SK-N-SH (cell line): ENCODE results near the gene HTR6. TPM values are rescaled to one million over a fixed set of nuclear protein-coding genes. Genes with fewer than 3 reads are reported as not detected.

Experiments
- CTCF ChIA-PET: fragments of 300-600, 350-600 bp; formaldehyde crosslinking; extraction: SDS; loops from one replicate; lab custom pipeline; 2021; lab: Yijun Ruan, JAX
- POLR2A ChIA-PET: fragments of 350-600 bp; sonication (Branson Sonifier 250); formaldehyde crosslinking; extraction: SDS; loops from one replicate; lab custom pipeline; 2020; ENCODE audit warnings: antibody characterized with exemption, inconsistent platforms; lab: Yijun Ruan, JAX
- DNase-seq: peaks from one replicate; pipeline ENCODE4 v3.0.0; 2012
- H2AFZ ChIP-seq: fragments of 200-600 bp; sonication (generic); 2 replicates; pipeline ENCODE4 v1.8.1; 2016; ENCODE audit warnings: antibody characterized with exemption, mild to moderate bottlenecking, low read depth
- H3F3A ChIP-seq: fragments of 200-600 bp; sonication (generic); replicated peaks from 2 replicates; pipeline ENCODE3; 2016; ENCODE audit warnings: antibody characterized with exemption, mild to moderate bottlenecking; ENCODE audit not compliant: insufficient read depth
- H3K27ac ChIP-seq, 2 experiments: fragments of 200-500 bp in 1 of 2; fragments of 200-600 bp in 1 of 2; sonication (Bioruptor generic) in 1 of 2; sonication (generic), shearing (Covaris generic) in 1 of 2; 2 replicates each; pipeline versions ENCODE4 v1.5.1 to v1.6.1; 2014 to 2016; ENCODE audit warnings: low read depth in 2 of 2, inconsistent platforms in 1 of 2, low read length in 1 of 2, mild to moderate bottlenecking in 1 of 2, mixed read lengths in 1 of 2
- H3K27me3 ChIP-seq: fragments of 200-600 bp; sonication (generic), shearing (Covaris generic); 2 replicates; pipeline ENCODE4 v1.6.1; 2016; ENCODE audit warnings: mixed run types; ENCODE audit not compliant: insufficient read depth
- H3K36me3 ChIP-seq, 2 experiments: fragments of 200-500 bp in 1 of 2; fragments of 200-600 bp in 1 of 2; sonication (Bioruptor generic) in 1 of 2; sonication (generic) in 1 of 2; replicated peaks in 1 of 2; 2 replicates each; pipeline versions ENCODE3 to v1.5.1; 2014 to 2016; ENCODE audit warnings: low read length in 1 of 2, mild to moderate bottlenecking in 1 of 2; ENCODE audit not compliant: insufficient read depth in 2 of 2, control insufficient read depth in 1 of 2
- H3K4me1 ChIP-seq, 2 experiments: fragments of 200-500 bp in 1 of 2; fragments of 200-600 bp in 1 of 2; sonication (Bioruptor generic) in 1 of 2; sonication (generic), shearing (Covaris generic) in 1 of 2; 2 replicates each; pipeline versions ENCODE4 v1.5.1 to v1.6.1; 2014 to 2016; ENCODE audit warnings: low read depth in 1 of 2, low read length in 1 of 2, mixed run types in 1 of 2; ENCODE audit not compliant: insufficient read depth in 2 of 2, control insufficient read depth in 1 of 2
- H3K4me2 ChIP-seq: fragments of 200-600 bp; sonication (generic), shearing (Covaris generic); 2 replicates; pipeline ENCODE4 v1.6.1; 2017; ENCODE audit warnings: mixed run types
- H3K4me3 ChIP-seq, 2 experiments: fragments of 200-500 bp in 1 of 2; fragments of 200-600 bp in 1 of 2; sonication (Bioruptor generic) in 1 of 2; sonication (generic), shearing (Covaris generic) in 1 of 2; 2 replicates each; pipeline versions ENCODE4 v1.5.1 to v1.8.1; 2014 to 2016; ENCODE audit warnings: low read depth in 2 of 2, inconsistent platforms in 1 of 2, low read length in 1 of 2, mild to moderate bottlenecking in 1 of 2, mixed read lengths in 1 of 2, moderate library complexity in 1 of 2
- H3K79me2 ChIP-seq: fragments of 200-600 bp; sonication (generic); 2 replicates; pipeline ENCODE4 v1.8.1; 2017; ENCODE audit warnings: mild to moderate bottlenecking; ENCODE audit not compliant: insufficient read depth
- H3K9ac ChIP-seq: fragments of 200-600 bp; sonication (generic); 2 replicates; pipeline ENCODE4 v1.6.1; 2017; ENCODE audit warnings: mixed run types
- H3K9me2 ChIP-seq: fragments of 200-600 bp; sonication (generic); 2 replicates; pipeline ENCODE4 v1.6.1; 2017; ENCODE audit warnings: mixed run types
- H3K9me3 ChIP-seq: fragments of 200-600 bp; sonication (generic); 2 replicates; pipeline ENCODE4 v1.6.1; 2017; ENCODE audit warnings: mixed run types, mild to moderate bottlenecking, moderate library complexity
- H4K20me1 ChIP-seq: fragments of 200-600 bp; sonication (generic); 2 replicates; pipeline ENCODE4 v1.6.1; 2017; ENCODE audit warnings: mild to moderate bottlenecking, mixed run types; ENCODE audit not compliant: insufficient read depth
- EP300 ChIP-seq, 2 experiments: IDR thresholded peaks; 2 replicates each; pipeline versions ENCODE4 v1.4.0 to v1.6.1; 2012; ENCODE audit warnings: borderline replicate concordance in 1 of 2, low read depth in 1 of 2, low read length in 1 of 2
- EZH2phosphoT487 ChIP-seq: fragments of 200-600 bp; sonication (generic); IDR thresholded peaks from 2 replicates; pipeline ENCODE4 v1.6.1; 2017; ENCODE audit warnings: low read depth, mixed run types, mild to moderate bottlenecking, antibody characterized with exemption, moderate library complexity, borderline replicate concordance
- FOSL2 ChIP-seq: IDR thresholded peaks from 2 replicates; pipeline ENCODE4 v1.4.0; 2012; ENCODE audit warnings: low read depth, mild to moderate bottlenecking, moderate library complexity, borderline replicate concordance
- FOXM1 ChIP-seq: IDR thresholded peaks from 2 replicates; pipeline ENCODE4 v1.4.0; 2012; ENCODE audit warnings: low read depth, mild to moderate bottlenecking
- GABPA ChIP-seq: IDR thresholded peaks from 2 replicates; pipeline ENCODE4 v1.4.0; 2012; ENCODE audit warnings: low read depth, mild to moderate bottlenecking
- MXI1 ChIP-seq: IDR thresholded peaks from 2 replicates; pipeline ENCODE4 v1.6.1; 2012; ENCODE audit warnings: mild to moderate bottlenecking, low read depth, low read length, improper control_type of control experiment
- NFIC ChIP-seq: IDR thresholded peaks from 2 replicates; pipeline ENCODE4 v1.4.0; 2012; ENCODE audit warnings: borderline replicate concordance
- NRF1 ChIP-seq: IDR thresholded peaks from 2 replicates; pipeline ENCODE4 v1.6.1; 2012; ENCODE audit warnings: low read depth, mild to moderate bottlenecking, low read length
- RAD21 ChIP-seq: IDR thresholded peaks from 2 replicates; pipeline ENCODE4 v1.6.1; 2012; ENCODE audit warnings: mild to moderate bottlenecking, low read length
- RCOR1 ChIP-seq: fragments of 150-350 bp; IDR thresholded peaks from 2 replicates; pipeline ENCODE4 v1.6.1; 2017; ENCODE audit warnings: antibody characterized with exemption, low read length
- REST ChIP-seq: IDR thresholded peaks from 2 replicates; pipeline ENCODE4 v1.6.1; 2012; ENCODE audit warnings: mild to moderate bottlenecking, low read depth, low read length, moderate library complexity
- RFX5 ChIP-seq: IDR thresholded peaks from 2 replicates; pipeline ENCODE4 v1.6.1; 2012; ENCODE audit warnings: mild to moderate bottlenecking, improper control_type of control experiment, low read length
- RXRA ChIP-seq: IDR thresholded peaks from 2 replicates; pipeline ENCODE4 v1.4.0; 2012; ENCODE audit warnings: low read depth, mild to moderate bottlenecking, borderline replicate concordance
- SIN3A ChIP-seq: IDR thresholded peaks from 2 replicates; pipeline ENCODE4 v1.6.1; 2012; ENCODE audit warnings: low read depth, mild to moderate bottlenecking, low read length, moderate library complexity, borderline replicate concordance
- SMC3 ChIP-seq: IDR thresholded peaks from 2 replicates; pipeline ENCODE4 v1.6.1; 2012; ENCODE audit warnings: low read depth, low read length, improper control_type of control experiment
- TAF1 ChIP-seq: IDR thresholded peaks from 2 replicates; pipeline ENCODE4 v1.6.1; 2012; ENCODE audit warnings: low read depth, mild to moderate bottlenecking, low read length, moderate library complexity, borderline replicate concordance
- TCF12 ChIP-seq: IDR thresholded peaks from 2 replicates; pipeline ENCODE4 v1.4.0; 2012
- TEAD4 ChIP-seq: IDR thresholded peaks from 2 replicates; pipeline ENCODE4 v1.4.0; 2012; ENCODE audit warnings: mild to moderate bottlenecking, borderline replicate concordance; ENCODE audit not compliant: insufficient read depth
- WGBS: methylation state at CpG from one replicate; pipeline ENCODE4 v1.1.6; 2017; ENCODE audit warnings: low lambda C conversion rate; 5-methylcytosine and 5-hydroxymethylcytosine counted together
- polyA plus RNA-seq, 3 experiments: library from polyadenylated mRNA; depleted of rRNA; stranded (reverse); fragments of >200 nt; gene quantifications; 2 replicates each; pipeline ENCODE4 v1.2.3, GENCODE V29; 2012
- TF ChIP-seq, protein P1 (sequence below): IDR thresholded peaks from 2 replicates; pipeline ENCODE4; 2012
- TF ChIP-seq, protein P2 (sequence below): IDR thresholded peaks from 2 replicates; pipeline ENCODE4 v1.4.0; 2012; ENCODE audit warnings: low read depth
- TF ChIP-seq, protein P3 (sequence below): fragments of 200-600 bp; sonication (generic); IDR thresholded peaks from 2 replicates; pipeline ENCODE4 v1.6.1; 2017; ENCODE audit warnings: antibody characterized with exemption, mild to moderate bottlenecking, moderate library complexity

Gene HTR6
- polyA plus RNA-seq, 1 of the 3 experiments (the other 2 are of a cell fraction) = 0.05 TPM

DNA sequence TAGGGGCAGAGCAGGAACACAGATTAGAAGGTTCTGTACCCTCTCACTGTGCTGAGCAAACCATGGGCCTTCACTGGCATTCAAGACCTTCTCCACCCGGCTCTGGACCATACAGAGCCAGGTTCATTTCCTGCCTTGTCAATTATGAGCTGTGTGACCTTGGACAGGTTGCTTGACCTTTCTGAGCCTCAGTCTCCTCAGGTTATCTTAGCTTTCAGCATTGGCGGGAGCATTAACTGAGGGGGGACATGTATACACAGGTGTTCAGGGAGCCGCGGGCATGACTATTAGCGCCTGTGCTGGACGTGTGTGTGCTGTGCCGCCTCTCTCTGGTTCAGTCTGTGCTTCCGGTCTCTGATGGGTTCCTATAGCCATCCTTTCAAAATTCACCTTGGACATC, 32.1 kb downstream of the HTR6 start:
- CTCF ChIA-PET = interaction anchor here (1.3 to 3.1 kb wide), 3 partner anchors 8 to 43 kb away, joined by 3 to 23 read pairs (median 19); no protein-coding TSS in a partner anchor
- POLR2A ChIA-PET = no interaction called here

GRCh38 chr1:19698181-19698580, 33.5 kb downstream of the HTR6 start:
- POLR2A ChIA-PET = no interaction called here
- no peaks in the 10 kb centered on the region for H3K79me2 ChIP-seq
- H3K27ac ChIP-seq = no peak overlapping the region
- no peaks in the 10 kb centered on the region for H3K27me3 ChIP-seq
- H2AFZ ChIP-seq = no peak overlapping the region
- H3K4me2 ChIP-seq = no peak overlapping the region
- TF ChIP-seq FOSL2 (no peak), EZH2phosphoT487 (no peak), REST (no peak), SMC3 (no peak), TEAD4 (no peak), SIN3A (no peak), RFX5 (no peak), RCOR1 (no peak)
- TF ChIP-seq, protein P1, sequence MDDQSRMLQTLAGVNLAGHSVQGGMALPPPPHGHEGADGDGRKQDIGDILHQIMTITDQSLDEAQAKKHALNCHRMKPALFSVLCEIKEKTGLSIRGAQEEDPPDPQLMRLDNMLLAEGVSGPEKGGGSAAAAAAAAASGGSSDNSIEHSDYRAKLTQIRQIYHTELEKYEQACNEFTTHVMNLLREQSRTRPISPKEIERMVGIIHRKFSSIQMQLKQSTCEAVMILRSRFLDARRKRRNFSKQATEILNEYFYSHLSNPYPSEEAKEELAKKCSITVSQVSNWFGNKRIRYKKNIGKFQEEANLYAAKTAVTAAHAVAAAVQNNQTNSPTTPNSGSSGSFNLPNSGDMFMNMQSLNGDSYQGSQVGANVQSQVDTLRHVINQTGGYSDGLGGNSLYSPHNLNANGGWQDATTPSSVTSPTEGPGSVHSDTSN = no peak
- no peaks in the 10 kb centered on the region for H3F3A ChIP-seq
- no peaks in the 10 kb centered on the region for H3K36me3 ChIP-seq
- WGBS = 89% methylated on average over 2 of the region's 4 CpGs
- H3K4me1 ChIP-seq = no peaks in the 10 kb centered on the region
- no peaks in the 10 kb centered on the region for H3K9me2 ChIP-seq
- no peak overlapping the region for H3K4me3 ChIP-seq
- H3K9me3 ChIP-seq = no peaks in the 10 kb centered on the region
- H3K9ac ChIP-seq = no peak overlapping the region
- no peak for DNase-seq
- CTCF ChIA-PET = interaction anchor here (1.0 to 2.4 kb wide), 2 partner anchors 18 to 37 kb away, joined by 4 to 19 read pairs; no protein-coding TSS in a partner anchor
- no peaks in the 10 kb centered on the region for H4K20me1 ChIP-seq

More for the DNA sequence above, 32.1 kb downstream of the HTR6 start:
- H3K9me3 ChIP-seq = no peaks in the 10 kb centered on the region
- no peaks in the 10 kb centered on the region for H3K4me1 ChIP-seq
- no peak for TF ChIP-seq NRF1
- TF ChIP-seq, protein P2, sequence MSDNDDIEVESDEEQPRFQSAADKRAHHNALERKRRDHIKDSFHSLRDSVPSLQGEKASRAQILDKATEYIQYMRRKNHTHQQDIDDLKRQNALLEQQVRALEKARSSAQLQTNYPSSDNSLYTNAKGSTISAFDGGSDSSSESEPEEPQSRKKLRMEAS = no peak
- no peak for TF ChIP-seq FOXM1
- no peak for TF ChIP-seq NFIC
- no peak for TF ChIP-seq RXRA
- TF ChIP-seq EP300 (IDR thresholded peaks at IDR 0.05; ENCODE audit: borderline replicate concordance in 1 of 2, low read depth in 1 of 2, low read length in 1 of 2) = no peak
- TF ChIP-seq TCF12 = no peak
- TF ChIP-seq, protein P3, sequence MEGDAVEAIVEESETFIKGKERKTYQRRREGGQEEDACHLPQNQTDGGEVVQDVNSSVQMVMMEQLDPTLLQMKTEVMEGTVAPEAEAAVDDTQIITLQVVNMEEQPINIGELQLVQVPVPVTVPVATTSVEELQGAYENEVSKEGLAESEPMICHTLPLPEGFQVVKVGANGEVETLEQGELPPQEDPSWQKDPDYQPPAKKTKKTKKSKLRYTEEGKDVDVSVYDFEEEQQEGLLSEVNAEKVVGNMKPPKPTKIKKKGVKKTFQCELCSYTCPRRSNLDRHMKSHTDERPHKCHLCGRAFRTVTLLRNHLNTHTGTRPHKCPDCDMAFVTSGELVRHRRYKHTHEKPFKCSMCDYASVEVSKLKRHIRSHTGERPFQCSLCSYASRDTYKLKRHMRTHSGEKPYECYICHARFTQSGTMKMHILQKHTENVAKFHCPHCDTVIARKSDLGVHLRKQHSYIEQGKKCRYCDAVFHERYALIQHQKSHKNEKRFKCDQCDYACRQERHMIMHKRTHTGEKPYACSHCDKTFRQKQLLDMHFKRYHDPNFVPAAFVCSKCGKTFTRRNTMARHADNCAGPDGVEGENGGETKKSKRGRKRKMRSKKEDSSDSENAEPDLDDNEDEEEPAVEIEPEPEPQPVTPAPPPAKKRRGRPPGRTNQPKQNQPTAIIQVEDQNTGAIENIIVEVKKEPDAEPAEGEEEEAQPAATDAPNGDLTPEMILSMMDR = no peak
- no peak for TF ChIP-seq GABPA
- no peak for TF ChIP-seq TAF1
- no peak for TF ChIP-seq MXI1
- no peak for TF ChIP-seq RAD21
- no peak for DNase-seq
- no peaks in the 10 kb centered on the region for H3K36me3 ChIP-seq
- H4K20me1 ChIP-seq = no peaks in the 10 kb centered on the region
- H2AFZ ChIP-seq = no peak overlapping the region
- no peak overlapping the region for H3K9ac ChIP-seq
- no peak overlapping the region for H3K4me3 ChIP-seq
- H3K27ac ChIP-seq = no peak overlapping the region
- no peaks in the 10 kb centered on the region for H3F3A ChIP-seq
- no peaks in the 10 kb centered on the region for H3K9me2 ChIP-seq
- H3K27me3 ChIP-seq = no peaks in the 10 kb centered on the region
- 89% methylated on average over 7 of the region's 8 CpGs for WGBS
- H3K4me2 ChIP-seq = no peak overlapping the region
- H3K79me2 ChIP-seq = no peaks in the 10 kb centered on the region
